ENCODE data around the gene FRY.

DNA sequence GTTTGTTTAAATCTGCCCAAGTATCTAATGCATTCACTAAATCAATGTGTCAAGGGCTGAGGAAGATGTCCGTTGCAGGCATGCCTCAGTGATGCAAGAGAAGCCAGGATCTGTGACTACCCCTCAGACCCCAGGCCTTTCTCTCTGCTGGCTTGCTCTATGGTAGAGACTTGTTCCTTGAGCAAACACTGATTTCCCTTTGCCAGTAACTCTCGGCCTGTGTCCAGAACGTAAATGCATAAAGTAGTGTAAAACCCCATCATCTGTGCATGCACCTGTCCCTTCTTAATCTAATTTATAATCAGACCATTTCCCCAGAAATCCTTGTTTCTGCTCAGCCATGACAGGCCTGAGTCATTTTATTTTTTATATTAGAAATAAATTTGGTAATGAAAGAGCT, 28.7 kb upstream of the FRY start:
- no peak for TF ChIP-seq POLR2A (IDR thresholded peaks at IDR 0.05)
- TF ChIP-seq, protein P1, sequence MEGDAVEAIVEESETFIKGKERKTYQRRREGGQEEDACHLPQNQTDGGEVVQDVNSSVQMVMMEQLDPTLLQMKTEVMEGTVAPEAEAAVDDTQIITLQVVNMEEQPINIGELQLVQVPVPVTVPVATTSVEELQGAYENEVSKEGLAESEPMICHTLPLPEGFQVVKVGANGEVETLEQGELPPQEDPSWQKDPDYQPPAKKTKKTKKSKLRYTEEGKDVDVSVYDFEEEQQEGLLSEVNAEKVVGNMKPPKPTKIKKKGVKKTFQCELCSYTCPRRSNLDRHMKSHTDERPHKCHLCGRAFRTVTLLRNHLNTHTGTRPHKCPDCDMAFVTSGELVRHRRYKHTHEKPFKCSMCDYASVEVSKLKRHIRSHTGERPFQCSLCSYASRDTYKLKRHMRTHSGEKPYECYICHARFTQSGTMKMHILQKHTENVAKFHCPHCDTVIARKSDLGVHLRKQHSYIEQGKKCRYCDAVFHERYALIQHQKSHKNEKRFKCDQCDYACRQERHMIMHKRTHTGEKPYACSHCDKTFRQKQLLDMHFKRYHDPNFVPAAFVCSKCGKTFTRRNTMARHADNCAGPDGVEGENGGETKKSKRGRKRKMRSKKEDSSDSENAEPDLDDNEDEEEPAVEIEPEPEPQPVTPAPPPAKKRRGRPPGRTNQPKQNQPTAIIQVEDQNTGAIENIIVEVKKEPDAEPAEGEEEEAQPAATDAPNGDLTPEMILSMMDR (IDR thresholded peaks at IDR 0.05), result no peak

Data from heart left ventricle (tissue), 13 donors.